GM18505 (cell line): ENCODE measurements around the gene CCDC167.

Source experiments
- ATAC-seq: cut with Tn5 transposase; IDR thresholded peaks from one replicate; pipeline ENCODE4 v1.9.1; 2021; ENCODE audit not compliant: unreplicated experiment
- POLR2A ChIP-seq: IDR thresholded peaks from 4 replicates; pipeline ENCODE4 v1.6.1; 2011; ENCODE audit warnings: borderline replicate concordance; ENCODE audit not compliant: insufficient read depth, insufficient read length; ENCODE audit errors: extremely low read depth

Gene CCDC167

DNA sequence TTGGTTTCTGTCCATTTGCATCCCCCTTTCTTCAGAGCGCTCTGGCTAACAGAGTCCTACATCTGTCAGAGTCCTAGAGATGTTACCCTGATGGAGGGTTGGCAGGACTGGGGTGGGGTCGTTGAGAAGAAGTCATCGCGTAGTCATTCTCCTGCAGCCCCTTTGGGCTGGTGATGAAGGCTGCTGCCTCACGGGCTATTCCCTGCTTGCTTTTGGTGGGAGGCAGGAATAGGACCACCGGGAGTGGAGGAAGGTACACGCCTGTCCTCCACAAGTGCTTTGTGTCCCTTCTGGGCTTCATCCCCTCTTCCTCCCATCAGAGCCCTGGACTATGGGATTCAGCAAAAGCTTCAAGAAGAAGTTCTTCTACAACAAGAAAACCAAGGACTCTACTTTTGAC, 20.9 kb downstream of the CCDC167 start:
- ATAC-seq: no peak
- TF ChIP-seq POLR2A: no peak

- TF ChIP-seq POLR2A: no peak
- no peak for ATAC-seq
These were observed 21.8 kb downstream of the CCDC167 start for GRCh38 chr6:37477656-37478435.

DNA sequence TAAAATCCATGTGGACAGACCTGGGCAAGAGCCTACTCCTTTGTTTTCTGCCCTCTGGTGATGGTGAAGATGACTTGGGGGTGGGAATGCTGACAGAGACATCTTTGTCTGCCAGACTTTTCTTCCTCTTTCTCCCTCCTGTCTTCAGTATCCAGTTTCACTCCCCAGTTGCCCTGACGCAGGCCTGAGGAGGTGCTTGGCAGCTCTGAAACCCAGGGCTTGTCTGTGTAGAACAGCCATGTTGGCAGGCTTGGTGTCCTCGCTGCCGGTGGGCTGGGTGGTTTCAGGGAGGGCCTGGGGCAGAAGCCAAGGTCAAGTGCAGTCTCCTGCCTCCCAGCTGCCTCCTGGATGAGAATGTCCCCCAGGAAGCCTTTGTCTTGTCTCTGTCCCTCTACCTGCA, 22.5 kb downstream of the CCDC167 start:
- no peak for TF ChIP-seq POLR2A
- no peak for ATAC-seq

DNA sequence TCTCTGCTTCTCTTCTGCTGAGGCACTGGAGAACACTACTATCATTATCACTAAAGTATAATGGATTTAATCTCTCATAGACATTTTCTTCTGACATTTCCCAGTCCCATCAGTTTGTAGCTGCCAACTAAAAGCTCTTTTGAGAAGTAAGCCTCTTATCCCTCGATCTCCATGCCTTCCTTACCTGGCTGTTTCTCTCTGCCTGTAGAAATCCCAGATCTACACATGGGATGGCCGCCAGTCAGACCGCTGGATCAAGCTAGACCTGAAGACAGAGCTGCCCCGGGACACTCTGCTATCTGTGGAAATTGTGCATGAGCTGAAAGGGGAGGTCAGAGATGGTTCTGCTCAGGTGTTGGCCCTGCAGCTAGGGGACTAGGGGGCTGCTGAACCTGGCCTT, 25.4 kb downstream of the CCDC167 start:
- no peak for TF ChIP-seq POLR2A
- no peak for ATAC-seq

DNA sequence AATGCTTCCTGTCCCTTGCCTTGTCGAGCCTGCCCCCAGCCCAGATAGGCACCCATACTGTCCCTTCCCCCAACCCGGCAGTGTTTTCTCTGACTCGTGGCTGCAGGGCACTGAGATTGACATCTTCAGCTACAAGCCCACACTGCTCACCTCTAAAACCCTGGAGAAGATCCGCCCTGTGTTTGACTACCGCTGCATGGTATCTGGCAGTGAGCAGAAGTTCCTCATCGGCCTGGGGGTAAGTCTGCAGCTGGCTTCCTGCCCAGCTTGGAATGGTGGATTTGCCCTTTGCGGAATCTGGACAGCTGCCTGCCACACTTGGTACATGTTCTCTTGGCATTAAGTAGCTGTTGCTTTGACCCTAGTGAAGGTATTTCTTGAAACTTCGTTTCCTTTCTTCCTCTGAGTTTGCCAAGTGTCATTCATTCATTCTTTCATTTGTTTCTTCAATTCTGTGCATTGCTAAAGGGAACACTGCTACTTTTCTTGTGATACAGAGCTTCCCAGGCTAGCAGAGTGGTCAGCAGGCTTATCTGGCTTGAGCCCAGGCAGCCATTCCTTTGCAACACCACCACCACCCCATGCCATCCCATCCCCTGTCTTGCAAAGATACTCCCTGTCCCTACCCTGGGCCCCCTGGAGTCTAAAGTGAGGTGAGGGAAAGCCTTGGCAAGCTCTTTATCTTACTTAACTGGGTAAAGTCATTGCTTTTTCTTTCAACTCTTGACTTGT, 26.2 kb downstream of the CCDC167 start:
- no peak for TF ChIP-seq POLR2A
- no peak for ATAC-seq

DNA sequence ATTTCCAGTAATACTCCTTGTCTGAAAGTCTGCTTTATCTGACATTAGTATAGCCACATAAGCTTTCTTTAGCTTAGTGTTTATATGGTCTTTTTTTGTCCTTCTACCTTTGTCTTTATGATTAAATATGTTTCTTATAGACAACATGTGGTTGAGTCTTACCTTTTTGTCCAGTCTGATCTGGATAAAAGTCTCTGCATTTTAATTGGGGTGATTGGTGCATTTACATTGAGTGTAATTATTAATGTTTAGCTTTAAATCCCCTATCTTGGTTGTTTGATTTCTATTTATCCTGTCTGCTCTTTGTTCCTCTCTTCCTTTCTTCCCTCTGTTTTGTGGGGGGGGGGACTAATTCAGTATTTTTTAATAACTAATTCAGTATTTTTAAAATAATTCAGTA, 32.0 kb downstream of the CCDC167 start:
- no peak for ATAC-seq
- TF ChIP-seq POLR2A: no peak

DNA sequence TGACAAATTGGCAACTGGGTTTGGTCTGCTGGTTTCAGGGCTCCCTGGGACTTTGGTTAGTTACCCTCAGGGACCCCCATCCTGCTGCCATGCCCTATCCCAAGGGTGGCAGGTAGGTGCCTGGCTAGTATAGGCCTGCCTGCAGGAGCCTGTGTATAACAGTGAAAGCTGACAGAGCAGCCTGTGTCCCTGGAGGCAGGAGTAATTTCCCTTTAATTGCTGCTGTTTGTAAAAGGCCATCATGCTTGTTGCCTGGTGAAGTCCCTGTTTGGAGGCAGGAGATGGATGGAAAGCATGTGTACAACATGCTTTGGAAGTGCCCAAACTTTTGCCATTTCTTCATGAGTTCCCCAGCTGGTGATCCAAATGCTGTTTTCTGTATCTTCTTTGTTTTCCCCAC, 36.6 kb downstream of the CCDC167 start:
- no peak for ATAC-seq
- TF ChIP-seq POLR2A: no peak

GRCh38 chr6:37460805-37461204, 38.9 kb downstream of the CCDC167 start:
- ATAC-seq: no peak
- no peak for TF ChIP-seq POLR2A

GRCh38 chr6:37459981-37460800, 39.5 kb downstream of the CCDC167 start:
- no peak for ATAC-seq
- no peak for TF ChIP-seq POLR2A

GRCh38 chr6:37456816-37457560, 42.7 kb downstream of the CCDC167 start:
- no peak for ATAC-seq

GRCh38 chr6:37456126-37456525, 43.6 kb downstream of the CCDC167 start:
- no peak for TF ChIP-seq POLR2A
- no peak for ATAC-seq

More at GRCh38 chr6:37456816-37457560, 42.7 kb downstream of the CCDC167 start:
- no peak for TF ChIP-seq POLR2A

DNA sequence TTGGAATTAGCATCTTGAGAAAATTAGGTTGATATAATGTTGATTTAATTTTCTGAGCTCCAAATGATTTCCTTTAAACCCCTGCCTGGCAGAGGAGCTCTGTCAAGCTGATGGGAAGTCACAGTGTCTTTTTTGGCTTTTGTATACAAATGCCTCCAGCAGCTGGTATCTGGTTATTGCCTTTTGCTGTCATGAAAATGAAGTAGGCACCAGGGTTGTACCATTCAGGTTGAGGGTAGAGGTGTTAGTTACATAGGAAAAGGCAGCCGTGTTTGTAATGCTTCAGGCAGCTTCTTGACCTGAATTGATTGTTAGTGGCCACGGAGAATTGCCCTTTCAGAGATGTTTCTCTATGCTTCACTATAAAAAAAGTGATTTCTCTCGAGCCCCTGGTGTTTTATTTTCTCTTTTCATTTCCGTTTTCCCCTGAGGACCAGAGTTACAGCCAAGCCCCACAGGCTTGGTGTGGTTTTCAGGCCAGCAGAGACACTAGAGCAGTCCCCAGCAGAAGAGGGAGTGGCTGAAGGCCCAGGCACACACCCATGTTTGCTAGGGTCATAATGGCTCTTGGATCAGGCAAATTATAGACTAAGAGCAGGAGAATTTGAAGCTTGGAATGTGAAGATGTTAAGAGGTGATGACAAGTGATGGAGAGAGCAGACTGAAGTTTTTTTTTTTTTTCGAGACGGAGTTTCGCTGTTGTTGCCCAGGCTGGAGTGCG, 45.1 kb downstream of the CCDC167 start:
- ATAC-seq: no peak
- no peak for TF ChIP-seq POLR2A
